K562 (cell line): ENCODE results near the gene GBP7. TPM values are rescaled to one million over a fixed set of nuclear protein-coding genes. Genes with fewer than 3 reads are reported as not detected.

Experiments
- ATAC-seq: fragments of 200-7000 bp; cut with Tn5 transposase; 3 replicates; pipeline ENCODE4 v1.9.1; 2020; ENCODE audit warnings: moderate library complexity
- BruUV-seq: library from RNA; stranded (reverse); fragments of 400-500 nt; replicated peaks from 2 replicates; lab custom pipeline; 2021; lab: Mats Ljungman, UMichigan
- CTCF ChIA-PET: fragments of 300-600 bp; formaldehyde crosslinking; extraction: SDS; loops from one replicate; lab custom pipeline; 2021; ENCODE audit warnings: low intra/inter-chr PET ratio; lab: Yijun Ruan, JAX
- POLR2A ChIA-PET: fragments of 300-600, 350-650 bp; sonication (Branson Sonifier 250); formaldehyde crosslinking; extraction: SDS; loops from one replicate; lab custom pipeline; 2021; ENCODE audit warnings: antibody characterized with exemption, inconsistent platforms; lab: Yijun Ruan, JAX
- DNase-seq, 4 experiments: peaks; one replicate each; pipeline versions ENCODE4 v3.0.0 to v3.0.0-alpha.2; 2011 to 2018; ENCODE audit warnings: low spot score in 3 of 4, mixed read lengths in 3 of 4; ENCODE audit errors: extremely low read depth in 1 of 4
- FAIRE-seq: peaks from 2 replicates; lab custom pipeline; 2011; peaks lifted over from hg19 to GRCh38; lab: Jason Lieb, UNC
- H2AFZ ChIP-seq: 2 replicates; pipeline ENCODE4 v1.6.0; 2011; ENCODE audit warnings: low read depth, low read length, control low read depth, inconsistent platforms
- H3K27ac ChIP-seq: fragments of 200-600 bp; 3 replicates; pipeline ENCODE4 v1.8.0; 2011; ENCODE audit warnings: low read depth, mild to moderate bottlenecking, control low read depth, inconsistent platforms, low read length, moderate library complexity, mixed read lengths; ENCODE audit errors: extremely low read depth
- H3K27me3 ChIP-seq, 2 experiments: fragments of 300-600 bp in 1 of 2; 2 replicates in 1 of 2; 3 replicates in 1 of 2; pipeline versions ENCODE4 v1.6.0 to v1.8.0; 2011; ENCODE audit warnings: inconsistent platforms in 2 of 2, low read length in 2 of 2, mild to moderate bottlenecking in 1 of 2, mixed read lengths in 1 of 2, moderate library complexity in 1 of 2; ENCODE audit not compliant: control insufficient read depth in 2 of 2, insufficient read depth in 2 of 2
- H3K36me3 ChIP-seq: fragments of 300-600 bp; 3 replicates; pipeline ENCODE4 v1.8.0; 2011; ENCODE audit warnings: mild to moderate bottlenecking, low read length, inconsistent platforms; ENCODE audit not compliant: control insufficient read depth, insufficient read depth
- H3K4me1 ChIP-seq, 2 experiments: fragments of 200-600 bp in 1 of 2; replicated peaks in 1 of 2; 2 replicates in 1 of 2; 3 replicates in 1 of 2; pipeline versions ENCODE4 v1.5.1 to v1.8.0; 2011; ENCODE audit warnings: inconsistent platforms in 2 of 2, low read length in 2 of 2, mild to moderate bottlenecking in 1 of 2, mixed read lengths in 1 of 2, moderate library complexity in 1 of 2; ENCODE audit not compliant: control insufficient read depth in 2 of 2, insufficient read depth in 2 of 2
- H3K4me2 ChIP-seq: 2 replicates; pipeline ENCODE4 v1.6.1; 2011; ENCODE audit warnings: low read length, control low read depth, inconsistent platforms, mixed read lengths; ENCODE audit not compliant: insufficient read depth
- H3K4me3 ChIP-seq: fragments of 200-600 bp; sonication (generic), shearing (Covaris generic); 2 replicates; pipeline ENCODE4 v1.5.1; 2016; ENCODE audit warnings: control low read depth, inconsistent platforms
- H3K79me2 ChIP-seq: fragments of 200-600 bp; 3 replicates; pipeline ENCODE4 v1.8.0; 2011; ENCODE audit warnings: low read length, inconsistent platforms; ENCODE audit not compliant: control insufficient read depth, insufficient read depth
- H3K9ac ChIP-seq, 2 experiments: 2 replicates each; pipeline versions ENCODE4 v1.6.0 to v1.6.1; 2011; ENCODE audit warnings: low read depth in 2 of 2, low read length in 2 of 2, control low read depth in 1 of 2, inconsistent platforms in 1 of 2, mild to moderate bottlenecking in 1 of 2, mixed read lengths in 1 of 2; ENCODE audit not compliant: insufficient read depth in 1 of 2
- H3K9me1 ChIP-seq: one replicate; pipeline ENCODE4 v1.6.0; 2011; ENCODE audit warnings: inconsistent platforms, mild to moderate bottlenecking, low read length, moderate library complexity; ENCODE audit not compliant: control insufficient read depth, insufficient read depth
- H3K9me3 ChIP-seq: replicated peaks from 2 replicates; pipeline ENCODE4 v1.5.1; 2011; ENCODE audit warnings: low read depth, low read length, inconsistent platforms; ENCODE audit not compliant: control insufficient read depth, insufficient read depth
- H4K20me1 ChIP-seq: replicated peaks from 2 replicates; pipeline ENCODE4 v1.6.1; 2011; ENCODE audit warnings: low read length, inconsistent platforms, mixed read lengths; ENCODE audit not compliant: control insufficient read depth, insufficient read depth
- C11orf30 ChIP-seq: fragments of 450-650 bp; IDR thresholded peaks from 2 replicates; pipeline ENCODE4 v1.6.1; 2016; ENCODE audit warnings: low read depth, mild to moderate bottlenecking
- CBX1 ChIP-seq: sonication (generic); IDR thresholded peaks from 2 replicates; pipeline ENCODE4 v1.6.1; 2016; ENCODE audit warnings: antibody characterized with exemption, low read depth, mild to moderate bottlenecking
- CEBPG ChIP-seq, 3 experiments: fragments of 200-800 bp in 1 of 3; sonication (Bioruptor generic) in 1 of 3; sonication (generic) in 1 of 3; formaldehyde crosslinking in 1 of 3; IDR thresholded peaks in 2 of 3; conservative IDR thresholded peaks in 1 of 3; 2 replicates each; pipeline versions ENCODE4 v1.6.1 to v1.8.0; 2016 to 2022; ENCODE audit warnings: missing compliant biosample characterization in 2 of 3, missing genetic modification characterization in 2 of 3, mild to moderate bottlenecking in 1 of 3, missing genetic modification reagents in 1 of 3
- FOXO4 ChIP-seq: fragments of 450-650 bp; formaldehyde crosslinking; IDR thresholded peaks from 2 replicates; pipeline ENCODE4 v1.4.0; 2020; ENCODE audit warnings: mild to moderate bottlenecking, moderate library complexity
- GABPA ChIP-seq: fragments of 200-800 bp; sonication (Bioruptor generic); conservative IDR thresholded peaks from 2 replicates; pipeline ENCODE4 v1.6.1; 2016; ENCODE audit warnings: low read depth, missing genetic modification characterization, missing compliant biosample characterization
- GTF2E2 ChIP-seq: fragments of 200-800 bp; sonication (Bioruptor generic); IDR thresholded peaks from 2 replicates; pipeline ENCODE4 v1.6.1; 2016; ENCODE audit warnings: missing genetic modification characterization, missing compliant biosample characterization
- NR2C2 ChIP-seq, 2 experiments: fragments of 200-800 bp in 1 of 2; sonication (Bioruptor generic) in 1 of 2; sonication (generic) in 1 of 2; formaldehyde crosslinking in 1 of 2; IDR thresholded peaks; 2 replicates each; pipeline versions ENCODE4 v1.6.1 to v1.8.0; 2016 to 2022; ENCODE audit warnings: mild to moderate bottlenecking in 1 of 2, missing compliant biosample characterization in 1 of 2, missing genetic modification characterization in 1 of 2, missing genetic modification reagents in 1 of 2
- ZNF165 ChIP-seq: fragments of 250-450 bp; sonication (Bioruptor Pico); IDR thresholded peaks from 2 replicates; pipeline ENCODE4 v1.4.0; 2020; ENCODE audit warnings: borderline replicate concordance
- ZNF740 ChIP-seq, 3 experiments: fragments of 200-800 bp in 1 of 3; sonication (Bioruptor generic) in 1 of 3; sonication (generic) in 1 of 3; formaldehyde crosslinking in 1 of 3; IDR thresholded peaks; 2 replicates each; pipeline versions ENCODE4 v1.6.1 to v1.8.0; 2016 to 2022; ENCODE audit warnings: mild to moderate bottlenecking in 2 of 3, missing compliant biosample characterization in 2 of 3, missing genetic modification characterization in 2 of 3, missing genetic modification reagents in 1 of 3
- ZNF79 ChIP-seq: fragments of 250-450 bp; sonication (Bioruptor Pico); IDR thresholded peaks from 2 replicates; pipeline ENCODE4 v1.4.0; 2020; ENCODE audit warnings: low read depth, mild to moderate bottlenecking, moderate library complexity
- WGBS: fragments of 100-300 bp; shearing (Covaris generic); methylation state at CpG from one replicate; pipeline ENCODE4 v1.1.6; 2016; ENCODE audit warnings: low coverage, mixed read lengths; ENCODE audit not compliant: insufficient coverage; ENCODE audit errors: missing lambda C conversion rate; 5-methylcytosine and 5-hydroxymethylcytosine counted together
- in situ Hi-C: fragments of 300-500 bp; cut with MboI; formaldehyde crosslinking; loops from 4 replicates; pipeline ENCODE4 v1.15.0; 2018; ENCODE audit warnings: inconsistent platforms, mixed read lengths
- intact Hi-C: fragments of 100-400 bp; cut with micrococcal nuclease; formaldehyde crosslinking; loops from 2 replicates; pipeline ENCODE4 v1.14.2; 2022
- polyA plus RNA-seq, 8 experiments: library from polyadenylated mRNA; depleted of rRNA in 4 of 8; stranded (reverse) in 5 of 8; unstranded in 3 of 8; fragments of >200 nt; fragmentation: Nextera tagmentation in 2 of 8; fragmentation: Illumina TruSeq in 1 of 8; extraction: Ambion mirVana in 2 of 8; extraction: Trizol in 1 of 8; gene quantifications; 2 replicates each; pipeline versions ENCODE4 v1.2.1 to v1.2.3, GENCODE V29; 2011 to 2014; ENCODE audit warnings: inconsistent platforms in 1 of 8, missing spikeins in 1 of 8
- total RNA-seq, 7 experiments: library from RNA; depleted of rRNA in 6 of 7; stranded (reverse); fragments of >200 nt in 6 of 7; fragmentation: Illumina TruSeq in 2 of 7; extraction: Trizol in 2 of 7; gene quantifications; 2 replicates each; pipeline versions ENCODE4 v1.2.1 to v1.2.3, GENCODE V29; 2011 to 2021; ENCODE audit warnings: low replicate concordance in 1 of 7

GBP7 gene
- total and polyA plus RNA-seq, 9 of the 15 experiments (the other 6 are each of a cell fraction or from before 2014, with no cell fraction given) = 0.03 TPM; not detected in 8

- no peak for ATAC-seq
- BruUV-seq = no TSS peak
- no peak overlapping the region for H2AFZ ChIP-seq
- no peak overlapping the region for H3K27ac ChIP-seq
- H3K9ac ChIP-seq = no peak overlapping the region
- no peaks in the 10 kb centered on the region for H4K20me1 ChIP-seq
- no peaks in the 10 kb centered on the region for H3K4me1 ChIP-seq
- H3K9me1 ChIP-seq = no peaks in the 10 kb centered on the region
- no peak for FAIRE-seq
- no peak for DNase-seq
- in situ Hi-C loops (no loop called here), intact Hi-C loops (no loop called here)
- TF ChIP-seq CBX1 (no peak), NR2C2 (CRISPR knock-in tag; IDR thresholded peaks at IDR 0.05) (no peak), NR2C2 (tag; IDR thresholded peaks at IDR 0.05) (peak; percentile 5; the same call in 1 of the 2 replicates), CEBPG (CRISPR knock-in tag; IDR thresholded peaks at IDR 0.05) (no peak), CEBPG (tag; conservative IDR thresholded peaks at IDR 0.05 in 1 of 2, IDR thresholded peaks at IDR 0.05 in 1 of 2) (peak in 1 of 2 experiments; percentile 76; a peak in 2 of 4 replicates)
- H3K27me3 ChIP-seq = no peaks in the 10 kb centered on the region
- no peak overlapping the region for H3K4me2 ChIP-seq
- no peaks in the 10 kb centered on the region for H3K79me2 ChIP-seq
- H3K36me3 ChIP-seq = no peaks in the 10 kb centered on the region
- CTCF ChIA-PET = no interaction called here
- H3K9me3 ChIP-seq = no peaks in the 10 kb centered on the region
- POLR2A ChIA-PET = no interaction called here
- no peak overlapping the region for H3K4me3 ChIP-seq
Observed at GRCh38 chr1:89171067-89171438, 4.8 kb downstream of the GBP7 start.

GRCh38 chr1:89170170-89171066 lies 5.4 kb downstream of the GBP7 start:
- Histone ChIP-seq H3K4me3 (no peak overlapping the region), H3K9ac (no peak overlapping the region), H2AFZ (no peak overlapping the region), H3K27me3 (no peaks in the 10 kb centered on the region), H3K4me2 (no peak overlapping the region), H4K20me1 (no peaks in the 10 kb centered on the region), H3K9me3 (no peaks in the 10 kb centered on the region), H3K79me2 (no peaks in the 10 kb centered on the region), H3K36me3 (no peaks in the 10 kb centered on the region), H3K27ac (no peak overlapping the region), H3K9me1 (no peaks in the 10 kb centered on the region), H3K4me1 (no peaks in the 10 kb centered on the region)
- 3% methylated on average over 4 of the region's 4 CpGs for WGBS
- ATAC-seq (no peak), FAIRE-seq (no peak), DNase-seq (no peak)
- no TSS peak for BruUV-seq
- POLR2A ChIA-PET = no interaction called here
- in situ Hi-C loops (no loop called here), intact Hi-C loops (no loop called here)
- CTCF ChIA-PET = no interaction called here
- TF ChIP-seq FOXO4 (peak; percentile 90; the same call in 1 of the 2 replicates), ZNF165 (CRISPR knock-in tag) (peak; percentile 37; the same call in 1 of the 2 replicates), GABPA (tag) (peak; percentile 50; the same call in 1 of the 2 replicates), ZNF79 (peak; percentile 88), C11orf30 (peak; percentile 75; the same call in 1 of the 2 replicates), ZNF740 (CRISPR knock-in tag; IDR thresholded peaks at IDR 0.05) (no peak), ZNF740 (tag; IDR thresholded peaks at IDR 0.05) (peak in 1 of 2 experiments; percentile 84; a peak in 2 of 4 replicates), GTF2E2 (tag) (no peak)
